SH-SY5Y (cell line): ENCODE results near the gene ATXN1L.

Source experiments
- GATA2 ChIP-seq: IDR thresholded peaks from 2 replicates; pipeline ENCODE4 v1.6.1; 2011; ENCODE audit warnings: mild to moderate bottlenecking, low read depth, low read length
- GATA3 ChIP-seq: IDR thresholded peaks from 2 replicates; pipeline ENCODE4 v1.6.1; 2011; ENCODE audit warnings: low read depth, mild to moderate bottlenecking, low read length, moderate library complexity

GRCh38 chr16:71880176-71880575 is 34.4 kb downstream of the ATXN1L start:
- TF ChIP-seq GATA2 (no peak), GATA3 (no peak)
